ENCODE data around the gene MYO18B.

DNA sequence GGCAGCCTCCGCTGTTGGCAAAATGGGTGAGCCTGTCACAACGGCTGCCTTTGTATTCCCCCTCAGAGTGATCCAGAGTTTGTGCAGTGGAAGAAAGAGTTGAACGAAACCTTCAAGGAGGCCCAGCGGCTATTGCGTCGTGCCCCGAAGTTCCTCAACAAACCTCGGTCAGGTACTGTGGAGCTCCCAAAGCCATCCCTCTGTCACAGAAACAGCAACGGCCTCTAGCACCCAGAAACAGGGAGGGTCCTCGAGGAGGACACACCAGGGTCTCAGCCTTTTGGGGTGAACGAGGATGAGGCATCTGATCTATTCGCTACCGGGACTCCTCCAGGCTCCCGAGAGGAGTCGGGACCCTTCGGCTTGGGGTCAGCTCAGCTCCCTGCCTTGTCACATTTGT, 19.8 kb upstream of the MYO18B start:
- TF ChIP-seq, protein P1, sequence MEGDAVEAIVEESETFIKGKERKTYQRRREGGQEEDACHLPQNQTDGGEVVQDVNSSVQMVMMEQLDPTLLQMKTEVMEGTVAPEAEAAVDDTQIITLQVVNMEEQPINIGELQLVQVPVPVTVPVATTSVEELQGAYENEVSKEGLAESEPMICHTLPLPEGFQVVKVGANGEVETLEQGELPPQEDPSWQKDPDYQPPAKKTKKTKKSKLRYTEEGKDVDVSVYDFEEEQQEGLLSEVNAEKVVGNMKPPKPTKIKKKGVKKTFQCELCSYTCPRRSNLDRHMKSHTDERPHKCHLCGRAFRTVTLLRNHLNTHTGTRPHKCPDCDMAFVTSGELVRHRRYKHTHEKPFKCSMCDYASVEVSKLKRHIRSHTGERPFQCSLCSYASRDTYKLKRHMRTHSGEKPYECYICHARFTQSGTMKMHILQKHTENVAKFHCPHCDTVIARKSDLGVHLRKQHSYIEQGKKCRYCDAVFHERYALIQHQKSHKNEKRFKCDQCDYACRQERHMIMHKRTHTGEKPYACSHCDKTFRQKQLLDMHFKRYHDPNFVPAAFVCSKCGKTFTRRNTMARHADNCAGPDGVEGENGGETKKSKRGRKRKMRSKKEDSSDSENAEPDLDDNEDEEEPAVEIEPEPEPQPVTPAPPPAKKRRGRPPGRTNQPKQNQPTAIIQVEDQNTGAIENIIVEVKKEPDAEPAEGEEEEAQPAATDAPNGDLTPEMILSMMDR (conservative IDR thresholded peaks at IDR 0.05; ENCODE audit: low read depth, low read length): no peak
- TF ChIP-seq EZH2phosphoT487 (IDR thresholded peaks at IDR 0.05; ENCODE audit: borderline replicate concordance, low read length) (no peak), EZH2 (IDR thresholded peaks at IDR 0.05; ENCODE audit: low read length, unreplicated experiment) (no peak)

Measured in PC-3 (cell line).